Adrenal gland (tissue), 5 donors: ENCODE results near the gene MORN5.

Experiments used
- POLR2A ChIP-seq, 2 donors: fragments of 450-650 bp; IDR thresholded peaks; one replicate each; pipeline ENCODE4 v1.6.1; 2017; ENCODE audit warnings: antibody characterized with exemption in 2 of 2, mild to moderate bottlenecking in 2 of 2, moderate library complexity in 1 of 2
- TF ChIP-seq, protein P1 (sequence below), 6 experiments: fragments of 450-650 bp in 4 of 6; fragments of 200-600 bp in 2 of 6; sonication (generic) in 1 of 6; IDR thresholded peaks; 1 replicate in 5 of 6; 2 replicates in 1 of 6; pipeline versions ENCODE4 v1.5.1 to v1.8.0; 2016 to 2021; ENCODE audit warnings: antibody characterized with exemption in 6 of 6, mild to moderate bottlenecking in 2 of 6, moderate library complexity in 1 of 6
- donor health status: DM: no; HTN: no; CAD: no.

GRCh38 chr9:122191584-122191983 lies 31.9 kb downstream of the MORN5 start:
- TF ChIP-seq, protein P1, sequence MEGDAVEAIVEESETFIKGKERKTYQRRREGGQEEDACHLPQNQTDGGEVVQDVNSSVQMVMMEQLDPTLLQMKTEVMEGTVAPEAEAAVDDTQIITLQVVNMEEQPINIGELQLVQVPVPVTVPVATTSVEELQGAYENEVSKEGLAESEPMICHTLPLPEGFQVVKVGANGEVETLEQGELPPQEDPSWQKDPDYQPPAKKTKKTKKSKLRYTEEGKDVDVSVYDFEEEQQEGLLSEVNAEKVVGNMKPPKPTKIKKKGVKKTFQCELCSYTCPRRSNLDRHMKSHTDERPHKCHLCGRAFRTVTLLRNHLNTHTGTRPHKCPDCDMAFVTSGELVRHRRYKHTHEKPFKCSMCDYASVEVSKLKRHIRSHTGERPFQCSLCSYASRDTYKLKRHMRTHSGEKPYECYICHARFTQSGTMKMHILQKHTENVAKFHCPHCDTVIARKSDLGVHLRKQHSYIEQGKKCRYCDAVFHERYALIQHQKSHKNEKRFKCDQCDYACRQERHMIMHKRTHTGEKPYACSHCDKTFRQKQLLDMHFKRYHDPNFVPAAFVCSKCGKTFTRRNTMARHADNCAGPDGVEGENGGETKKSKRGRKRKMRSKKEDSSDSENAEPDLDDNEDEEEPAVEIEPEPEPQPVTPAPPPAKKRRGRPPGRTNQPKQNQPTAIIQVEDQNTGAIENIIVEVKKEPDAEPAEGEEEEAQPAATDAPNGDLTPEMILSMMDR (IDR thresholded peaks at IDR 0.05): no peak
- no peak for TF ChIP-seq POLR2A (IDR thresholded peaks at IDR 0.05)
